Measurements from ENCODE around the gene DHRS3. TPM values are rescaled to one million over a fixed set of nuclear protein-coding genes. Genes with fewer than 3 reads are reported as not detected.

The DHRS3 gene
- total RNA-seq, 1 experiment from 2014 or later, result 87.0 TPM

GRCh38 chr1:12636098-12636950, 18.3 kb upstream of the DHRS3 start:
- ChIA-PET RAD21 (ENCODE audit: low non-redundant PET in 1 of 2, low total read pairs in 2 of 2, uncharacterized antibody in 2 of 2, unreplicated experiment in 2 of 2) (no interaction called here), POLR2A (no interaction called here), CTCF (interaction anchor here (1.5 kb wide), 1 partner anchor 13 kb away, joined by 3 read pairs; no protein-coding TSS in a partner anchor)
- no peaks in the 10 kb centered on the region for H3K9me2 ChIP-seq (ENCODE audit: insufficient read depth)
- ATAC-seq (no peak), DNase-seq (ENCODE audit: low read depth, low spot score) (no peak)
- no peak overlapping the region for H3K27ac ChIP-seq (ENCODE audit: low read depth, low read length)
- no peak overlapping the region for H3K9ac ChIP-seq (ENCODE audit: low read length)
- no peak for TF ChIP-seq ZBTB33 (IDR thresholded peaks at IDR 0.05; ENCODE audit: extremely low read depth, insufficient replicate concordance, low read length)
- no peak for TF ChIP-seq ATF3 (IDR thresholded peaks at IDR 0.05)
- no peak for TF ChIP-seq JUND (IDR thresholded peaks at IDR 0.05)
- TF ChIP-seq POLR2AphosphoS5 (IDR thresholded peaks at IDR 0.05; ENCODE audit: low read depth, low read length), result no peak
- no peak for TF ChIP-seq SP1 (IDR thresholded peaks at IDR 0.05; ENCODE audit: low read depth)
- TF ChIP-seq ZFX (IDR thresholded peaks at IDR 0.05), result no peak
- TF ChIP-seq SIN3A (IDR thresholded peaks at IDR 0.05; ENCODE audit: low read depth), result no peak
- TF ChIP-seq YY1 (IDR thresholded peaks at IDR 0.05; ENCODE audit: extremely low read depth, insufficient replicate concordance, low read depth, low read length), result no peak
- no peak for TF ChIP-seq EGR1 (IDR thresholded peaks at IDR 0.05; ENCODE audit: low read depth)
- TF ChIP-seq CEBPB (IDR thresholded peaks at IDR 0.05; ENCODE audit: low read depth), result no peak
- no peak for TF ChIP-seq EZH2phosphoT487 (IDR thresholded peaks at IDR 0.05; ENCODE audit: borderline replicate concordance)
- TF ChIP-seq POLR2A (IDR thresholded peaks at IDR 0.05; ENCODE audit: borderline replicate concordance, extremely low read depth, insufficient read depth, insufficient read length), result no peak
- no peak for TF ChIP-seq ELF1 (IDR thresholded peaks at IDR 0.05; ENCODE audit: borderline replicate concordance, low read depth)
- no peak for TF ChIP-seq CTCF (IDR thresholded peaks at IDR 0.05 in 2 of 3, conservative IDR thresholded peaks at IDR 0.05 in 1 of 3; ENCODE audit: borderline replicate concordance in 1 of 3, insufficient read depth in 1 of 3, low read depth in 2 of 3, low read length in 2 of 3)
- H2AFZ ChIP-seq (ENCODE audit: low read depth, low read length, poor library complexity, severe bottlenecking), result no peak overlapping the region
- H3K27me3 ChIP-seq (ENCODE audit: insufficient read depth, low read length), result no peaks in the 10 kb centered on the region
- no peaks in the 10 kb centered on the region for H4K20me1 ChIP-seq (ENCODE audit: insufficient read depth)
- H3K79me2 ChIP-seq (ENCODE audit: insufficient read depth, low read length), result no peaks in the 10 kb centered on the region
- H3K4me3 ChIP-seq (replicated peaks in 1 of 2; ENCODE audit: low read depth in 1 of 2, low read length in 2 of 2), result no peak overlapping the region
- H3K4me1 ChIP-seq (ENCODE audit: control insufficient read depth in 1 of 2, insufficient read depth in 2 of 2, low read length in 2 of 2), result no peaks in the 10 kb centered on the region
- BruUV-seq (replicated peaks), result no TSS peak
- intact Hi-C loops (cut with micrococcal nuclease), result no loop called here
- peaks cover 14 to 22% of the 10 kb centered on the region in 2 experiments; a peak in 3 of 4 replicates for H3K9me3 ChIP-seq (ENCODE audit: control insufficient read depth in 1 of 2, insufficient read depth in 1 of 2, low read depth in 1 of 2, low read length in 2 of 2)
- no peaks in the 10 kb centered on the region for H3K36me3 ChIP-seq (ENCODE audit: control insufficient read depth in 1 of 2, insufficient read depth in 2 of 2, low read length in 2 of 2)
- H3K4me2 ChIP-seq (ENCODE audit: low read length), result no peak overlapping the region

Measured in HCT116 (cell line).